Breast epithelium (tissue), 3 donors: ENCODE results near the gene WWOX.

Experiments used
- CTCF ChIP-seq, 3 donors: fragments of 450-650 bp; IDR thresholded peaks; one replicate each; pipeline ENCODE4 v1.5.1; 2016 to 2017; ENCODE audit warnings: antibody characterized with exemption in 3 of 3, mild to moderate bottlenecking in 3 of 3, moderate library complexity in 3 of 3
- POLR2A ChIP-seq: fragments of 450-650 bp; IDR thresholded peaks from one replicate; pipeline ENCODE4 v1.6.1; 2016; ENCODE audit warnings: antibody characterized with exemption, mild to moderate bottlenecking, moderate library complexity

GRCh38 chr16:78669994-78670393 lies 570.5 kb downstream of the WWOX start:
- no peak for TF ChIP-seq CTCF (IDR thresholded peaks at IDR 0.05)
- no peak for TF ChIP-seq POLR2A
